HepG2 (cell line): ENCODE measurements around the gene ZNF771. TPM values are rescaled to one million over a fixed set of nuclear protein-coding genes. Genes with fewer than 3 reads are reported as not detected.
A peak's percentile ranks its signal among the peaks of the same experiment; 100 is the strongest.

Source experiments
- CBX5 ChIP-seq: sonication (generic); formaldehyde crosslinking; IDR thresholded peaks from 2 replicates; pipeline ENCODE4 v1.4.0; 2020; ENCODE audit warnings: missing genetic modification reagents, borderline replicate concordance
- FIP1L1 ChIP-seq: fragments of 200-400 bp; formaldehyde crosslinking; IDR thresholded peaks from 2 replicates; pipeline ENCODE4 v1.6.1; 2018; ENCODE audit warnings: low read depth, mild to moderate bottlenecking, low read length, moderate library complexity, borderline replicate concordance; ENCODE audit not compliant: insufficient read depth
- FOSL2 ChIP-seq: sonication (generic); formaldehyde crosslinking; IDR thresholded peaks from 2 replicates; pipeline ENCODE4 v1.4.0; 2020; ENCODE audit warnings: missing genetic modification reagents
- HCFC1 ChIP-seq: fragments of 150-350 bp; IDR thresholded peaks from 2 replicates; pipeline ENCODE4 v1.6.1; 2014; ENCODE audit warnings: low read depth, low read length
- HMG20B ChIP-seq: conservative IDR thresholded peaks from 2 replicates; pipeline ENCODE4 v1.6.1; 2016; ENCODE audit warnings: missing genetic modification reagents, missing compliant biosample characterization
- HMGXB3 ChIP-seq: sonication (generic); formaldehyde crosslinking; IDR thresholded peaks from 2 replicates; pipeline ENCODE4 v1.4.0; 2020; ENCODE audit warnings: missing genetic modification reagents, borderline replicate concordance
- KLF15 ChIP-seq: sonication (generic); formaldehyde crosslinking; IDR thresholded peaks from 2 replicates; pipeline ENCODE4 v1.8.1; 2023; ENCODE audit warnings: borderline replicate concordance, mild to moderate bottlenecking, inconsistent platforms, missing genetic modification reagents, mixed read lengths
- MAFF ChIP-seq: IDR thresholded peaks from 2 replicates; pipeline ENCODE4 v1.6.1; 2011; ENCODE audit warnings: low read depth, low read length, improper control_type of control experiment
- MTA1 ChIP-seq: sonication (generic); formaldehyde crosslinking; IDR thresholded peaks from 2 replicates; pipeline ENCODE4 v1.4.0; 2020; ENCODE audit warnings: missing genetic modification reagents, mild to moderate bottlenecking, borderline replicate concordance
- NR2F1 ChIP-seq, 2 experiments: fragments of 450-650 bp in 1 of 2; formaldehyde crosslinking in 1 of 2; IDR thresholded peaks; 2 replicates each; pipeline versions ENCODE4 v1.5.0 to v1.6.1; 2016 to 2020; ENCODE audit warnings: mild to moderate bottlenecking in 1 of 2, missing compliant biosample characterization in 1 of 2, missing genetic modification reagents in 1 of 2, moderate library complexity in 1 of 2
- RERE ChIP-seq: IDR thresholded peaks from 2 replicates; pipeline ENCODE4 v1.6.1; 2016; ENCODE audit warnings: low read depth, missing genetic modification reagents, missing compliant biosample characterization
- RXRA ChIP-seq: sonication (generic); formaldehyde crosslinking; IDR thresholded peaks from 2 replicates; pipeline ENCODE4 v1.5.1; 2020; ENCODE audit warnings: missing genetic modification reagents
- SP2 ChIP-seq: sonication (generic); formaldehyde crosslinking; IDR thresholded peaks from 2 replicates; pipeline ENCODE4 v1.5.1; 2020; ENCODE audit warnings: mild to moderate bottlenecking, missing genetic modification reagents
- ZFP1 ChIP-seq: IDR thresholded peaks from 2 replicates; pipeline ENCODE4 v1.6.1; 2016
- ZNF564 ChIP-seq: sonication (generic); formaldehyde crosslinking; IDR thresholded peaks from 2 replicates; pipeline ENCODE4 v1.8.1; 2023; ENCODE audit warnings: mild to moderate bottlenecking, missing genetic modification reagents
- ZSCAN29 ChIP-seq: sonication (generic); formaldehyde crosslinking; conservative IDR thresholded peaks from 2 replicates; pipeline ENCODE4 v1.4.0; 2020; ENCODE audit warnings: mild to moderate bottlenecking, missing genetic modification reagents
- polyA plus RNA-seq, 8 experiments: library from polyadenylated mRNA; depleted of rRNA in 3 of 8; stranded (reverse) in 7 of 8; unstranded in 1 of 8; fragments of >200 nt; fragmentation: Illumina TruSeq in 4 of 8; extraction: Trizol in 4 of 8; gene quantifications; 2 replicates each; pipeline versions ENCODE4 v1.2.1 to v1.2.3, GENCODE V29; 2011 to 2016; ENCODE audit warnings: low read depth in 4 of 8, missing spikeins in 1 of 8, mixed read lengths in 1 of 8; ENCODE audit not compliant: insufficient read depth in 1 of 8
- total RNA-seq, 5 experiments: library from RNA; depleted of rRNA; stranded (reverse); fragments of >200 nt; fragmentation: Illumina TruSeq; extraction: Trizol; gene quantifications; 2 replicates each; pipeline ENCODE4 v1.2.3, GENCODE V29; 2016; ENCODE audit warnings: low read depth in 1 of 5
- TF ChIP-seq, protein P1 (sequence below): IDR thresholded peaks from 2 replicates; pipeline ENCODE4 v1.6.1; 2012; ENCODE audit warnings: low read depth, low read length, improper control_type of control experiment

The ZNF771 gene
- total and polyA plus RNA-seq, 2 of the 13 experiments (the other 11 are each of a cell fraction or from before 2014, with no cell fraction given), result 5.0 to 11.8 TPM

- TF ChIP-seq RERE (CRISPR knock-in tag) (0 out of 2 replicates have a peak, but pooled peaks have one; percentile 22), ZSCAN29 (CRISPR knock-in tag) (0 out of 2 replicates have a peak, but pooled peaks have one; percentile 30), ZFP1 (CRISPR knock-in tag) (peak; percentile 89), FOSL2 (CRISPR knock-in tag) (peak; percentile 72), NR2F1 (CRISPR knock-in tag; IDR thresholded peaks at IDR 0.05) (peak; percentile 13 to 76; a peak in 3 of 4 replicates), MAFF (0 out of 2 replicates have a peak, but pooled peaks have one; percentile 2), ZNF564 (CRISPR knock-in tag) (0 out of 2 replicates have a peak, but pooled peaks have one; percentile 35), MTA1 (CRISPR knock-in tag) (0 out of 2 replicates have a peak, but pooled peaks have one; percentile 48), HMGXB3 (CRISPR knock-in tag) (peak; percentile 43; the same call in 1 of the 2 replicates), HCFC1 (no peak), CBX5 (peak; percentile 22; the same call in 1 of the 2 replicates), FIP1L1 (no peak), HMG20B (CRISPR knock-in tag) (0 out of 2 replicates have a peak, but pooled peaks have one; percentile 40), SP2 (CRISPR knock-in tag) (no peak), KLF15 (CRISPR knock-in tag) (no peak), RXRA (peak; percentile 76)
- TF ChIP-seq, protein P1, sequence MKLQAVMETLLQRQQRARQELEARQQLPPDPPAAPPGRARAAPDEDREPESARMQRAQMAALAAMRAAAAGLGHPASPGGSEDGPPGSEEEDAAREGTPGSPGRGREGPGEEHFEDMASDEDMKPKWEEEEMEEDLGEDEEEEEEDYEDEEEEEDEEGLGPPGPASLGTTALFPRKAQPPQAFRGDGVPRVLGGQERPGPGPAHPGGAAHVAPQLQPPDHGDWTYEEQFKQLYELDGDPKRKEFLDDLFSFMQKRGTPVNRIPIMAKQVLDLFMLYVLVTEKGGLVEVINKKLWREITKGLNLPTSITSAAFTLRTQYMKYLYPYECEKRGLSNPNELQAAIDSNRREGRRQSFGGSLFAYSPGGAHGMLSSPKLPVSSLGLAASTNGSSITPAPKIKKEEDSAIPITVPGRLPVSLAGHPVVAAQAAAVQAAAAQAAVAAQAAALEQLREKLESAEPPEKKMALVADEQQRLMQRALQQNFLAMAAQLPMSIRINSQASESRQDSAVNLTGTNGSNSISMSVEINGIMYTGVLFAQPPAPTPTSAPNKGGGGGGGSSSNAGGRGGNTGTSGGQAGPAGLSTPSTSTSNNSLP, result peak; percentile 21; the same call in 1 of the 2 replicates
These were observed 40.3 kb downstream of the ZNF771 start (continued) for GRCh38 chr16:30447512-30448226.
